HG03196 (cell line): ENCODE measurements around the gene CFAP61.

Source experiments
- ATAC-seq: cut with Tn5 transposase; IDR thresholded peaks from one replicate; pipeline ENCODE4 v1.9.1; 2021; ENCODE audit not compliant: unreplicated experiment

CFAP61 gene

GRCh38 chr20:20160520-20160919 is 108.2 kb downstream of the CFAP61 start:
- ATAC-seq: no peak

GRCh38 chr20:20161611-20162010 is 109.3 kb downstream of the CFAP61 start:
- no peak for ATAC-seq

DNA sequence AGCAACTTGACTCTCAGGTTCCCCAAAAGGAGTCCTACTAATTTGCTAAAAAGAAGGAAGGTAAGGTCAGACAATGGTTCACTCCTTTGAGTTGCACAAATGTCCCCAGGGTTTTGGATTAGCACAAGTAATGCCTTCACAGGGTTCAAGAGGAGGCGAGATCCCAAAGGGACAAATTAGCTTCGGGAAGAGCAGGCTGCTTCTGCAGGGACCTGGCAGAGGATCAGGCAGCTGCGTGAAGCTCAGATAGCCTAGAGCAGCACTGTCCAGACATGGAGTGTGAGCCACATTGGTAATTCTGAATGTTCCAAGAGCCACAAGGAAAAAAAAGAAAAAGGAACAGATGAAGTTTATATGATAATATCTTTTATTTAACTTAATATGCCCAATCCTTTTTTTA is 115.4 kb downstream of the CFAP61 start:
- ATAC-seq: no peak

DNA sequence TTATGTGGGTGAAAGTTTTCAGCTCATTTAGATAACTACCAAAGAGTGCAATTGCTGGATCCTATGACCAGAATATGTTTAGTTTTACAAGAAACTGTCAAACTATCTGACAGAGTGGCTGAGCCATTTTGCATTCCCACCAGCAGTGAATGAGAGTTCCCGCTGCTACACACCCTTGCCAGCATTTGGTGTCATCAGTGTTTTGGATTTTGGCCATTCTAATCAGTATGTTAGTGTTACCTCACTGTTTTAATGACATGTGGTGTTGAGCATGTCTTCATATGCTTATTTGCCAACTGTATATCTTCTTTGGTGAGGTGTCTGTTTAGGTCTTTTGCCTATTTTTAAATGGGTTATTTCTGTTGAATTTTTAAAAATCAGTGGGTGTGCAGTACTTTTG is 120.9 kb downstream of the CFAP61 start:
- ATAC-seq: no peak

DNA sequence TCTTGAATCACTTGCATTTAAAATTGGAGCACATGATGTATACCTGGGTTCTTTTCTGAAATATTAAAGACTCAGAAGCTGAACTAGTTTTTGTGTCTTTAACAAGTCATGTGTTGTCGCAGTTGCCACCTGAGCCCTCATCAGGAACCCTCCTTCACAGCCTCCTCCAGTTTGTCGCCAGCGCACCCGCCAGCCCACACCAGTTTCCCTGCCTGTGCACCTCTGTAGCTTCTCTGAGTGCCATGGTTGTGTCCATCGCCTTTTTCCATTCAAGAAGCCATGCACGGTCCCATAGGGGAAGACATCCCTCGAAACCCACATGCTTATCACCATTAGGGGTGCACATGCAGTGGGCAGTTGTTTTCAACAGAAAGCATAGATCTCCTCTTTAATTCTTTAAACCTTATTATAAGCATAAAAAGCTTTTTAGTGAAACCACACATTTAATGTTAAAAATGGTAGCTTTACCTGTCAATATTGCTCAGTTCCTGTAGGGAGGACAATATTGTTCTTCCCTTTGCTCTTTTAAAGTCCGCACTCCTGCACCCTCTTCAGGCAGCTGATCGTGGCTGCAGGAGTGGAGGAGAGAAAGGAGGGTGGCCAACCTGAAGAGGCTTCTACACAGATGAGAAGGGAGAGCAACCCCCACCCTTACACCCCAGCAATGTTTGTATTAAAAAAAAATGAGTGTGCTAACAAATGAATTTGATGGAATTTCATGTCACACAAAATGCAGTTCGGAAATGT is 121.9 kb downstream of the CFAP61 start:
- ATAC-seq: no peak

DNA sequence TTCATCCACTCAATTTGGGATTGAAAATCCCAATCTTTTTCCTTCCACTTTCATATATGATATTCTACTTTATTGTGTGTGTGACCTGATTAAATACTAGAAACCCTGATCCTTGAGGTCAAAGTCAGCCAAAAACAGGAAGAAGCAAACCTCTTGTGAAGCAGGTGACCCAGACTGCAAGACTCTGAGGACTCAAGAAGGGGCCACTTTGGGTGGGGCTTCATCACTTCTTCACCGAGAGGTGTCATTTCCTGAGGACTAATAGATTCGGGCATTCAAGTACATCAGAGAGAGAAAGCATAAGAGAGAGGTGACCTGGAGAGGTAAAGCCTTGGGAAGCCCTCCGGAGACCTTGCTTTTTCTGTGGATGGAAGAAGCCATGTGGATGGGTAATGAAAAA is 129.0 kb downstream of the CFAP61 start:
- ATAC-seq: no peak

GRCh38 chr20:20184149-20184548 is 131.8 kb downstream of the CFAP61 start:
- ATAC-seq: no peak

- ATAC-seq: no peak
Measured at GRCh38 chr20:20184706-20185105, 132.4 kb downstream of the CFAP61 start.

GRCh38 chr20:20188647-20189046 is 136.3 kb downstream of the CFAP61 start:
- no peak for ATAC-seq

GRCh38 chr20:20192366-20192765 is 140.0 kb downstream of the CFAP61 start:
- no peak for ATAC-seq

GRCh38 chr20:20195021-20195705 is 142.8 kb downstream of the CFAP61 start:
- ATAC-seq: no peak

- no peak for ATAC-seq
Measured at GRCh38 chr20:20196610-20197009, 144.3 kb downstream of the CFAP61 start.

GRCh38 chr20:20198011-20198410 is 145.7 kb downstream of the CFAP61 start:
- no peak for ATAC-seq

GRCh38 chr20:20199361-20200160 is 147.2 kb downstream of the CFAP61 start:
- ATAC-seq: no peak

GRCh38 chr20:20201124-20201523 is 148.8 kb downstream of the CFAP61 start:
- ATAC-seq: no peak

DNA sequence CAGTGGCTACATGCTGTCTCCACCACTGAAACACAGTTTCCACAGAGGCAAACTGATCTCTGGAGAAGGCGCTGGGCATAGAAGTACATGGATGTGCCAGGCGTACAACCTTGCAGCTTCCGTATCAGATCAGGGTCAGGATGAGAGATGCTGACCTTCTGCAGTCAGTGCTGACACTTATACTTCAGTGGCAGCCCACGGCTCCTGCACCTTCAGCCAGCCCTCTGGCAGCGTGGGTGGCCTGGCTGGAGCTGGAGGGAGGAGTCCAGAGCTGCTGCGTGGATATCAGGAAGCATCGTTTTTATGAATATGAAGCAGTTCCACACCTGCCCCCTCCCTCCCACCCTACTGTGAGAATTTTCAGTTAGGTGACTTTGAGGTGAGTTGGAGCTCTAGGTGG is 149.3 kb downstream of the CFAP61 start:
- ATAC-seq: no peak

GRCh38 chr20:20202768-20203167 is 150.4 kb downstream of the CFAP61 start:
- ATAC-seq: no peak

GRCh38 chr20:20203784-20204183 is 151.5 kb downstream of the CFAP61 start:
- no peak for ATAC-seq

DNA sequence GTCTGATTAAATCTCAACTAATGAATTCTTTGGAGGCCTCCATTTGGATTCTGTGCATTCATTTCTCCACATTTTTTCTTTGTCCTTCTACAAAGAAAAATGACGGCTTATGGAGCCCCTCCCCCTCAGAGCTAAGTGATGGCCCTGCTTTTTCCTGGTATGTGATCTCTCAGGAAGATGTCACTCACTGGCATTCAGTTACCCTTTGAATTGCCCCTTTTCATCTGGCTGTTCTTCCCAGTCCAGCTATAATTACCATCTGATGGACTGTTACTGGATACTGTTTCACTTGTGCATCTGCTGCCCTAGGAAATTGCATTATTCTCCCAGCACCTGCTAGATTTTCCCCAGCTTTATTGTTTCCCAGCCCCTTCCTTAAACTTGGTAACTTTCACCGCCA is 151.9 kb downstream of the CFAP61 start:
- ATAC-seq: no peak

DNA sequence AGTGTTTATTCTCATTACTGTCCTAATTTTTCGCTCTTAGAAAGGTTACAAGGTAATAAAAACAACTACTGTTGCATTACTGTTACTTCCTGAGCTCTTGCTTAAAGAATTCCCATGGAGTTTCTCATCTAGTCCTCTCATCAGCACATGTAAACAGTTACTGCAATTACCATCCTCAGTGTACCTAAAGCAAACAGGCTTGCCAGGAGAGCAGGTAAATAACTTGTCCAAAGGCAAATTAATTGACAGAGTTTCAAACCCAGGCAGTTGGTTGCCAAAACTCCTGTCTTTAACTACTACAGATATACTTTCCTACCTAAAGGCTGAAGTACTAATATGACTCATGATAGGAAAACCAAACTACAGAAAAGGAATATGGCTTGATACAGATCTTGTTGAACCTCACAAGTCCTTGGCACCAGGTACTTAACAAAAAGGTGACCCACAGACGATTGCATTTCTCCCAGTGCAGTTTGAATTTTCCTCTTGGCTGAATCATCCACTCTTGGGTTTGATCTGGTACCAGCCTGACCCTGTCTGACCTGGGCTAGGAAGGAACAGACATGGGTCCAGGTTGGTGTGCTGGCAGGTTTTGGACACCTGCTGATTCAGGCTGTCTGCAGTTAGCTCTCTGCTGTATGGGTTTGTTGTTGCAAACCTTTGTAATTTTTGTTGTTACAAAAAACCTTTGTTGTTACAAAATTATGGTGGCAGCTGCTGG is 153.0 kb downstream of the CFAP61 start:
- ATAC-seq: no peak

DNA sequence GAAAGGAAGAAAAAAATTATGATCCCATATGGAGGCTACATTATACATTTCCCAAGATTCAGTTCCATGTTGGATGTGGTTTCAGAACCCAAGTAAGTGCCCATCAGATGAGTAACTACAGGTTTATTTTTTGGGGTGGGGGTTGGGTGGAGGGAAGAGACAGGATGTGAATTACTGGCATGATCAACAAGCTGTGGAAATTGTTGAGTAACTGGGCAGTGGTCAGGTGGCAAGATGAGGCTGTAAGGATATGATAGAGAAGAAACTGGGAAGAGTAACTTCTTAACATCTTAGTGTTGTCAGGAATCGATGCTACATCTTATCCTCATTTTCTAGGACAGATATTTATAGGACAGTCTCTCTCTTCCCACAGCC is 153.5 kb downstream of the CFAP61 start:
- ATAC-seq: no peak
